ENCODE results near the gene PSD4. TPM values are rescaled to one million over a fixed set of nuclear protein-coding genes. Genes with fewer than 3 reads are reported as not detected.
A peak's percentile ranks its signal among the peaks of the same experiment; 100 is the strongest.

The PSD4 gene
- total and polyA plus RNA-seq, 4 donors, result 20.9 to 48.1 (median 29.0) TPM

GRCh38 chr2:113169002-113169530 lies 4.7 kb upstream of the PSD4 start:
- WGBS, 2 donors, result 83 to 91% methylated on average over 8 of the region's 8 CpGs
- no peaks in the 10 kb centered on the region for H3K27me3 ChIP-seq (ENCODE audit: control insufficient read depth in 3 of 3, insufficient read depth in 3 of 3, low read length in 2 of 3)
- no peak overlapping the region for H3K4me3 ChIP-seq
- DNase-seq (no peak), ATAC-seq (ENCODE audit: insufficient read depth, low FRiP score) (no peak)
- TF ChIP-seq, protein P1, sequence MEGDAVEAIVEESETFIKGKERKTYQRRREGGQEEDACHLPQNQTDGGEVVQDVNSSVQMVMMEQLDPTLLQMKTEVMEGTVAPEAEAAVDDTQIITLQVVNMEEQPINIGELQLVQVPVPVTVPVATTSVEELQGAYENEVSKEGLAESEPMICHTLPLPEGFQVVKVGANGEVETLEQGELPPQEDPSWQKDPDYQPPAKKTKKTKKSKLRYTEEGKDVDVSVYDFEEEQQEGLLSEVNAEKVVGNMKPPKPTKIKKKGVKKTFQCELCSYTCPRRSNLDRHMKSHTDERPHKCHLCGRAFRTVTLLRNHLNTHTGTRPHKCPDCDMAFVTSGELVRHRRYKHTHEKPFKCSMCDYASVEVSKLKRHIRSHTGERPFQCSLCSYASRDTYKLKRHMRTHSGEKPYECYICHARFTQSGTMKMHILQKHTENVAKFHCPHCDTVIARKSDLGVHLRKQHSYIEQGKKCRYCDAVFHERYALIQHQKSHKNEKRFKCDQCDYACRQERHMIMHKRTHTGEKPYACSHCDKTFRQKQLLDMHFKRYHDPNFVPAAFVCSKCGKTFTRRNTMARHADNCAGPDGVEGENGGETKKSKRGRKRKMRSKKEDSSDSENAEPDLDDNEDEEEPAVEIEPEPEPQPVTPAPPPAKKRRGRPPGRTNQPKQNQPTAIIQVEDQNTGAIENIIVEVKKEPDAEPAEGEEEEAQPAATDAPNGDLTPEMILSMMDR (IDR thresholded peaks at IDR 0.05; ENCODE audit: control extremely low read depth, extremely low read depth), result no peak
- H3K27ac ChIP-seq (ENCODE audit: low read depth in 1 of 2, low read length in 1 of 2), result peak overlapping the region in 1 of 2 donors; percentile 80
- H3K4me1 ChIP-seq (ENCODE audit: control insufficient read depth in 5 of 5, insufficient read depth in 5 of 5, low read length in 5 of 5), result no peaks in the 10 kb centered on the region
- H3K36me3 ChIP-seq (ENCODE audit: control insufficient read depth in 4 of 4, insufficient read depth in 4 of 4, low read length in 4 of 4), result no peaks in the 10 kb centered on the region
- H3K9ac ChIP-seq (ENCODE audit: insufficient read depth in 1 of 2, low read length in 2 of 2), result no peak overlapping the region
- H3K9me3 ChIP-seq (ENCODE audit: control insufficient read depth in 4 of 4, insufficient read depth in 3 of 4, low read length in 3 of 4), result no peaks in the 10 kb centered on the region

- Histone ChIP-seq H3K9me3 (ENCODE audit: control insufficient read depth in 4 of 4, insufficient read depth in 3 of 4, low read length in 3 of 4) (no peaks in the 10 kb centered on the region), H3K27me3 (ENCODE audit: control insufficient read depth in 3 of 3, insufficient read depth in 3 of 3, low read length in 2 of 3) (no peaks in the 10 kb centered on the region), H3K4me1 (ENCODE audit: control insufficient read depth in 5 of 5, insufficient read depth in 5 of 5, low read length in 5 of 5) (no peaks in the 10 kb centered on the region), H3K9ac (ENCODE audit: insufficient read depth in 1 of 2, low read length in 2 of 2) (no peak overlapping the region), H3K27ac (ENCODE audit: low read depth in 1 of 2, low read length in 1 of 2) (no peak overlapping the region), H3K36me3 (ENCODE audit: control insufficient read depth in 4 of 4, insufficient read depth in 4 of 4, low read length in 4 of 4) (no peaks in the 10 kb centered on the region), H3K4me3 (no peak overlapping the region)
- ATAC-seq (ENCODE audit: insufficient read depth, low FRiP score) (no peak), DNase-seq (no peak)
- WGBS, 2 donors, result 73 to 84% methylated on average over 3 of the region's 3 CpGs
- TF ChIP-seq, protein P1 (IDR thresholded peaks at IDR 0.05; ENCODE audit: control extremely low read depth, extremely low read depth), result no peak
Measured at GRCh38 chr2:113169586-113169985, 4.2 kb upstream of the PSD4 start.

GRCh38 chr2:113171334-113172075 lies 2.3 kb upstream of the PSD4 start:
- no peaks in the 10 kb centered on the region for H3K9me3 ChIP-seq (ENCODE audit: control insufficient read depth in 4 of 4, insufficient read depth in 3 of 4, low read length in 3 of 4)
- H3K4me3 ChIP-seq, result no peak overlapping the region
- no peak overlapping the region for H3K27ac ChIP-seq (ENCODE audit: low read depth in 1 of 2, low read length in 1 of 2)
- H3K36me3 ChIP-seq (ENCODE audit: control insufficient read depth in 4 of 4, insufficient read depth in 4 of 4, low read length in 4 of 4), result no peaks in the 10 kb centered on the region
- TF ChIP-seq, protein P1 (IDR thresholded peaks at IDR 0.05; ENCODE audit: control extremely low read depth, extremely low read depth), result no peak
- H3K9ac ChIP-seq (ENCODE audit: insufficient read depth in 1 of 2, low read length in 2 of 2), result no peak overlapping the region
- 93 to 95% methylated on average over 8 of the region's 8 CpGs for WGBS, 2 donors
- DNase-seq, result no peak
- H3K4me1 ChIP-seq (ENCODE audit: control insufficient read depth in 5 of 5, insufficient read depth in 5 of 5, low read length in 5 of 5), result peaks cover 0 to 9% (median 0%) of the 10 kb centered on the region in 5 donors
- no peaks in the 10 kb centered on the region for H3K27me3 ChIP-seq (ENCODE audit: control insufficient read depth in 3 of 3, insufficient read depth in 3 of 3, low read length in 2 of 3)
- no peak for ATAC-seq (ENCODE audit: insufficient read depth, low FRiP score)

Data from lung (tissue), 12 donors.